GM18951 (cell line): Measurements from ENCODE around the gene CACNA2D2.

ENCODE experiments used
- POLR2A ChIP-seq: IDR thresholded peaks from 4 replicates; pipeline ENCODE4 v1.6.1; 2011; ENCODE audit warnings: mild to moderate bottlenecking; ENCODE audit not compliant: insufficient read length, insufficient read depth; ENCODE audit errors: extremely low read depth
- in situ Hi-C: fragments of 300-500 bp; cut with MboI; formaldehyde crosslinking; loops from one replicate; pipeline ENCODE4 v1.12.0; 2022; ENCODE audit warnings: low sequenced_read_pairs, mixed read lengths, inconsistent platforms; ENCODE audit not compliant: unreplicated experiment

The CACNA2D2 gene

DNA sequence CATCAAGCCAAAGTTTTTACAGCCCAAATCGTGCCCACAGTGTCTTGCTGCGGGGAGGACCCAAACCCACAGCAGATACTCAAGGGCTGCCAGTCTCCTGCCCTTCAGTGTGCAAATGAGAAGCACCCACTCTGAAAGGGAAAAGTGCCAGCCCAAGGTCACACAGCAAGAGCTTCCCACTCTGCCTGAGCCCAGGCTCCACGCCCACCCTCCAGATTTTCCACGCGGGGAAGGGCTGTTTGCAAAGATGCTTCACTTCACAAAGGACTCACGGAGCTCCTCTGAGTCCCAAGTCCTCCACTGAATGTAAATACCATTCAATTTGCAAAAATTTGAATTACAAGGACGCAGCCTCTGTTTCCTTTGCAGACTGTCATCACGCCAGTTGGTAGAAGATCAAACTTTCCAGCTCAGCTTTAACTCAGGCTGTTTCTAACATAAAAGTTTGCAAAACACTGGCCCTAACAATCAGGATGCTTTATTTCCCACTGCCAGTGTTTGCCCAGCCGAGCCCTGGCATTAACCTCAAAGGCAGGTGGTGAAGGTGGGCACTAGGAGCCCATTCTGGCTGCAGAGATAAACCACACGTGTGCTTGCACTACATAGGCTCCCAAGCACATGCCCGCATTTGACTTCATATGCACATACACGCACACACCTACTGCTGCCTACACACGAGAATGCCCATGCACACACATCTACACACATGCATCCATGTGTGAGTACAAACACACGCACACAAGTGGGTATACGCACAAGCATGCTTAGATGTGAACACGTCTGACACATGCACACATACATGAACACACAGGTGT is 7.6 kb downstream of the CACNA2D2 start:
- no peak for TF ChIP-seq POLR2A
- in situ Hi-C loops: no loop called here

DNA sequence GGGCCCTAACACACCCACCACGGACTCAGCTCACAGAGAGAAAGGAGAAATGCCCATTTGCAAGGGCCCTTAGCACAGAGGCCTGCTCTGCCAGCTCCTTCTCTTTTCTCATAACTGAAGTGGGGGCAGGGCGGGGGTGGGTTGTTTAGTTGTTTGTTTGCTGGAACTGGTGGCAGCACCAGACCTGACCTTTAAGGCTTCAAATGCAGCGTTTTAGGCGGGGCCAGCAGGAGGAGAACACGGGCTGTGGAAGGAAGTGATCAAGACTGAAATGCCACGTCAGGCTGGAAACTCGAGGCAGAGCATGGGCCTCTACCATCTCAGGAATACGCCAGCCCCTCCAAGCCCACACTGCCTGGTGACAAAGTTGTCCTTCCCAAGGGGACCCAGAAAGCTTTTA is 9.3 kb downstream of the CACNA2D2 start:
- TF ChIP-seq POLR2A: no peak
- in situ Hi-C loops: no loop called here

DNA sequence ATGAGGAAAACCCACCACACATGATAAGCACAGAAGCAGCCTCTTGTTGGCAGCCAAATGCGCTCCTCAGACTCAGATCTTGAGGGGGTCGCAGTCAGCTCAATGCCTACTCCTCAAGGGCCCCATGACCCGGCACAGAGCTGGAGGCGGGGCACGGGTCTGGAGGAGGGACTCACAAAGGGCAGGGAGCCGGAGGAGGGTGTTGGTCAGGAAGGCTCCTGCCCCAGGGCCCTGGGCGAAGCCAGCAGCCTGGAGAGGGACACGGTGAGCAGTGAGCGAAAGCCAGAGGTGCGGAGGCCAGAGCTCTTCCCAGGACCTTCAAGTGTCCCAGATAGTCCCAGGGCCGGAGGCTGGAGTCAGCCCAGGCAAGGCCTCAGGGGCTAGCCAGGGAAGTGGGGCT is 9.8 kb downstream of the CACNA2D2 start:
- no peak for TF ChIP-seq POLR2A
- in situ Hi-C loops: no loop called here

DNA sequence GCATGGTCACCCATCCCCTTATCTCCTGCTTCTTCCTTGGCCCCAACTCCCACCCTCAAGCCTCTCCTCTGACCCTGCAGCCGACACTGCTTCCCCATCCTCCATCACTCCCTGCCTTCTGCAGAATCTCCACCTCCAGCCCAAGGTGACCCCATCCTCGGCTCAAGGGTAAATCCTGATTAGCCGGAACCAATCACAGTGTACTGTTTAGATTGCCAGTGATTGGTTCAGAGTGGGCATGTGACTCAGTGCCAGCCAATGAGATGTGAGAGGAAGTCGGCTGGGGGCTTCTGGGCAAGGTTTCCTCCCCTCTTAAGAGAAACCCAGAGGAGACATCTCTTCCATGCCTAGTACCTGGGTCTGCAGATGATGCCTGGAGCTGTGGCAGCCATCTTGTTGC is 10.3 kb downstream of the CACNA2D2 start:
- in situ Hi-C loops: no loop called here
- no peak for TF ChIP-seq POLR2A

DNA sequence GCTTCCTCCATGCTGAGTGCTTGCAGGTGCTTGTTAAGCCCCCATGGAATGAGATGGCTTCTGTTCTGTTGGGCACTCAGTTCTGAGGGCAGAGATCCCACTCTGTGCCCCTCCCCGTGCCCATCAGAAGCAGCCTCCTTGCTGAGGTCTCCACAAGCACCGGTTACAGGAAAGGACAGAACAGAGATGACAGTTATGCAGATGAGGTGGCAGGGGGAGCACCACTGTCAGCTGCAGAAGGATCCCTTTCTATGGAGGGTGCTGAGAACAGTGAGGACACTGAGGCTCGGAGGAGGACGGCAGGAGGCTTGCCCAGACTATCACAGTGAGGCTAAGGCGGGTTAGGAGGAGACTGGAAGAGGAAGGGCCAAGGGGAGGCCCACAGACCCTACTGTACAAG is 12.4 kb downstream of the CACNA2D2 start:
- in situ Hi-C loops: no loop called here
- TF ChIP-seq POLR2A: no peak

DNA sequence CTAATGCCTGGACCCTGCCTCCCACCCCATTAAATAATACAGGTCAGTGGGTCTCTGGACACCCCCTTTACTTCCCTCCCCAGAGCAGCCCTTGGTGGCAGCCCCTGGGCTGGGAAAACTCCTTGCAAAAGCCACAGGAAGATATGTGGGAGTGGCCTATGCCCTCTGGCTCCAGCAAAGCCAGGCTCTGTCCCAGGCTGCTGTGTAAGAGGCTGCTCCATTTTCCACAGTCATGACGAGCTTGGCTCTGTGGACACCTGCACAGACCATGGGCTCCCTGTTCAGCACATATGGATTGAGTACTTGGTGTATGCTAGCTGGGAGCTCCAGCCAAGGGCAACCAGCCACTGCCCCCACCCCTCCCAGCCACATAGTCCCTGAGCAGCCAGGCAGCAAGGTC is 13.0 kb downstream of the CACNA2D2 start:
- in situ Hi-C loops: no loop called here
- no peak for TF ChIP-seq POLR2A

DNA sequence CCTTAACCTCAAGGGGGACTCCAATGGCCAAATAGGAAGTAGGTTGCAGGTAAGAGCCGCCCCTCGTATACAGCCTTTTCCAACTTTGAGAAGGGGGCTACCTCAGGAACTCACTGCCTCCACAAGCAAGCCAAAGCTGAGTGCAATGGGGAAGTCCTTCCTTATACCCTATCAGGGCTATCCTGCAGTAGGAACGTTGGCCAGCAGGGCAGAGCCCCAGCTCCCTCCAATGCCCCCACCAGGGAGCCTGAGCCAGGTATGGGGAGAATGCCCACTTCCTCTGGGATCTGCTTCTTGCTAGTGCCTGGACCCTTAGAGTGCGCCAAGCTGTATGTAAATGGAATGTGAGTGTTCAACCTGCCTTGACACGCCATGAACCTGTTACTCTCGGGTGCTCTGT is 16.3 kb downstream of the CACNA2D2 start:
- in situ Hi-C loops: no loop called here
- TF ChIP-seq POLR2A: no peak

DNA sequence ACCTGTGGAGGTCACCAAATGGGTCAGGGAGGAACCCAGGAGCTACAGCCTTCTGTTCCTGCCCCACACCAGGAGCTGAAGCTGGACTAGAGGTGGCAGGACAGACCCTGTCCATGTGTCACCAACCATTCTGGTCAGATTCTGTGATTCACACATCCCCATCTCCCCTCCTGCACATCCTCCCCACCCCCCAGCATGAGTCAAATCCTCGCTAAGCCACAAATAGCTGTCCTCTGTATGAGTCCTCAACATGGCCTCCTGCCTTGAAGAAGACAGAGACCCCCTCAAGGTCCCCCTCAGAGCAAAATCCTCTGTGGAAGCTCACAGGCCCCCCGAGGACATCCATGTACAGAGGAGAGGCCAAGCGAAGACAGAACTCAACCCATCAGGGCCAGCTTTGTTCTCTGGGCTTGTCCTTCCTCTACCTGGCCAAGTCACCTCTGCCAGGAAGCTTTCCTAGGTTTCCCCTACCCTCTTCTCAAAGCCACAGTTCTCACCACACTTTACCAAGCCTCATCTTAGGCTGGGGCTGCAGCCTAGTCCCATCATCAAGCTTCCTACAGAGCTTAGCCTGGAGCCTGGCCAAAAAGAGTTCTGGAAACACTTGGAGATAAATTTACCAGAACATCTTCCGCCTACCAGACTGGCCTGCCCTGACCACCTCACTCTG is 17.1 kb downstream of the CACNA2D2 start:
- in situ Hi-C loops: no loop called here
- TF ChIP-seq POLR2A: no peak

DNA sequence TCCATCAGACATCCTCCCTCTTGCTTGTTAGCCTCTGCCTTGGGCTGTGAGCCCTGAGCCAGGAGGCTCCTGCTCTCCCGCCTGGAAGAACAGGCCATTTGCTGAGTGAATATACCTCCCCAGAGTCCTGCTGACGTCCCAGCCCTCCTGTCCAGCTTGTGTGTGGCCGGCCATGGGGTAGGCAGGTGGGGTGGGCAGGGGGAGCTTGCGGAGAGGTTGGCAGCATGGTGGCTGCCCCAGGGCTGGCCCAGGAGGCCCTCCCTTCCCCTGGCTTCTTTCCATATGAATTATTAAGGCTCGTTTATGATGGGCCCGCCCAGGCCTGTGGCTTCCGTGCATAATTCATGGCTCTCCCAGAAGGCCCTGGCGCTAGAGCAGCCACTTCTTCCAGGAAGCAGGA is 18.7 kb downstream of the CACNA2D2 start:
- in situ Hi-C loops: no loop called here
- TF ChIP-seq POLR2A: no peak

DNA sequence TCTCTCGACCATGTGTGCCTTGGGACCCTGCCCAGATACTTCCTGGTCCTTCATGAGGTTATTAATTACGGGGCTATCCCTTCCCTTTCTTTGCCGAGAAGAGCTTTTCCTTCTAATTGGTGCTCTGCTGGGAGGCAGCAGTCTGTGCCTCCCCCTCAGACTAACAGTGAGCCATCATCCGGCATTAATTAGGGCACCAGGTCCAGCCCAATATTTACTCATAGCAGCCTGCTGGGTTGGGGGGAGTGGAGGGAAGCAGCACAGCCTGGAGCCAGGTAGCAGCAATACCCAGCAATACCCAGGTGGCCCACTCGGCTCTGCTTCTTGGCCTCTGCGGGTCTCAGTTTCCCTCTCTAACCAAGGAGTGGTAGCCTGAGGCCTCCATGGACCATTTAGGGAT is 20.1 kb downstream of the CACNA2D2 start:
- in situ Hi-C loops: no loop called here
- TF ChIP-seq POLR2A: no peak

DNA sequence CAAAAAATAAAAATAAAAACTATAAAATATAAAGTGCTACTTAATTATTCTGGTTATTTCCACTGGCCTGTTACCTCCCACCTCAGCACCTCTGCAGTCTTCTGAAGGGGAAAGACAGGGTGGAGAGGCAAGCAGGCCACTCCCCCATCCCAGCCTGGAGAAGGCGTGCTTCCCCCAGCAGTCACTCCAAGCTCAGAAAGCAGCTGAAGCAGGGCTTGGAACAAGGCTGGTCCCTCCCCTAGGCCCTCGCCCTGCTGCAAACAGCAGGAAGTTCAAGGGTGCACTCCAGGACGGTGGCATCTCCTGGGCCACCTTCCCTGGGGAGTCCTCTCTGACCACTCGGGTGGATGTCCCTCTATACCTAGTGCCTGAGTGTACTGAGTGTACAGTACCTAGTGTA is 21.4 kb downstream of the CACNA2D2 start:
- in situ Hi-C loops: no loop called here
- TF ChIP-seq POLR2A: no peak

DNA sequence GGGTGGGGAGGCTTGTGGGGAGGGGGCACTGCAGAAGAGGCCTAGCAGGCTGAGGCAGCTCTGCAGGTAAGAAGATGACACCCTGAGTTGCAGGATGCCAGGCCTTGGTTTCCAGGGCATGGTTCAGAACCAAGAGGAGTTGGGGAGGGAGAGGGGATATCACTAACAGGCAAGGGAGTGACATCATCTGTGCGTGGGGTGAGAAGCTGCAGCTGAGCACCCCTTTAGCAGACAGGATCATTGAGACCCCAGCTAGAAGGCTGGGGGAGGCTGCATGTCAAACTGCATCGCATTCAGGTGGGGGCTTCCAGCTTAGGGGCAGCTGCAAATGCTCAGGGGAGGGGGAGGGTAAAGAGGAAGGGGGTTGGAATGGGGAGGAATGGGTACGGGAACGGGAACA is 23.0 kb downstream of the CACNA2D2 start:
- in situ Hi-C loops: no loop called here
- TF ChIP-seq POLR2A: no peak

DNA sequence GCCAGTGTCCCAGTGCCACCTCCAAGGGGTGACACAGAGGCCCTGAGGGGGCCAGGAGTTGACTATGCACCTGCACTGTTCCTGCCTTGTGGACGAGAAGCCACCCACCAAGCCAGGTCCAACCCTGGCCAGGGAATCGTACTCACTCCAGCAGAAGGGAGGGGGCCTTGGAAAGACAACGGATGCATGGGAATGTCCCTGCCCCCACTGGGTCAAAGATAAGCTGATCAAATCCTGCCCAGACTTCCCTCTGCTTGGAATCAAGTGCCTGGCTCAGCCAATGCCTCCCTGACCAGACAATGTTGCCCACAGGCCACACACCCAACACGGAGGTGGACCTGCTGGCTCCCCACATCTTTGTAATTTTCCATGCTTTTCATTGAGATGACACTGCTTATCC is 23.9 kb downstream of the CACNA2D2 start:
- no peak for TF ChIP-seq POLR2A
- in situ Hi-C loops: no loop called here

DNA sequence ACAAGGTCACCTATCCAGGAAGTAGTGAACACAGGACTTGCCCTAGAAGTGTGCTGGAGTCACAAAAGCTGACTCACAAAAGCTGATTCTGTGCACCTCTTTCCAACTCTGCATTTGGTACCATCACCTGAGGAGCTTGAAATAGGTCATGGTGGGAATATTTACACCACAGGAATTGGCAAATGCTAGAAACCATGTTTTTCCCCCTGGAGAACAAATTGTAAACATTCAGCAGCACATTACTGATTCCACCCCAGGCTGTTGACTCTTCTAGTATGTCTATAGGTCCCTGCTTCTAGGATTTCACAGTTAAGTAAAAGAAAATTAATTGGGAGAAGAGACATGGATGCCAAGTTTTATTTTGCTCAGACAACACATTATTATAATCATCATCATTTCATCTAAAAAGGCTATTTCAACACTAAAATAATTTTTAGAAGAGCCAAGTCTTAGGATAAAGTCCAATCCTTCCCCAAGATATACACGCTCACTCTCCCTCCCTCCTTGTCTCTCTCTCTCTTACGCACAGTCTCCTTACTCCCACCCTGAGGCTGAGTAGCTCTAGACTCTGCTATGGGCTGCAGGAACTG is 24.7 kb downstream of the CACNA2D2 start:
- in situ Hi-C loops: no loop called here
- TF ChIP-seq POLR2A: no peak

DNA sequence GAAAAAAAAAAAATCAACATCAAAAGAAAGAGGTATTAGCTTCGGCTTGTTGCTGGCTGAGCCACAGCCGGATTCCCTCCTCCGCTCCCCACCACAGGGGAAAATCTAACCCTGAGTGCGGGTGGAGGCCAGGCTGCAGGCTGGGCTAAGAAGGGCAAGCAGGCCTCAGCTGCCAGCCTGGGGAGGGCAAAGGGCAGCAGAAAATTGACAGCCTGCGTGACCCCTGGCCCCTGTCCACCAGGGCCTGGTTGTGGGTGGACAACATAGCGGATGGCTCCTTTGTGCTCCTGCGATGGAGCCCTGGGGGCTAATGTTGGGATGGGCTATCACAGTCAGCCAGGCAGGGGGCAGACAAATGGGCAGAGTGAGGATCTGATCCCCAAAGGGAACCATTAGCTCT is 25.4 kb downstream of the CACNA2D2 start:
- in situ Hi-C loops: no loop called here
- TF ChIP-seq POLR2A: no peak
